Measurements from ENCODE around the gene PRKAG2.
A peak's percentile ranks its signal among the peaks of the same experiment; 100 is the strongest.

Gene PRKAG2

DNA sequence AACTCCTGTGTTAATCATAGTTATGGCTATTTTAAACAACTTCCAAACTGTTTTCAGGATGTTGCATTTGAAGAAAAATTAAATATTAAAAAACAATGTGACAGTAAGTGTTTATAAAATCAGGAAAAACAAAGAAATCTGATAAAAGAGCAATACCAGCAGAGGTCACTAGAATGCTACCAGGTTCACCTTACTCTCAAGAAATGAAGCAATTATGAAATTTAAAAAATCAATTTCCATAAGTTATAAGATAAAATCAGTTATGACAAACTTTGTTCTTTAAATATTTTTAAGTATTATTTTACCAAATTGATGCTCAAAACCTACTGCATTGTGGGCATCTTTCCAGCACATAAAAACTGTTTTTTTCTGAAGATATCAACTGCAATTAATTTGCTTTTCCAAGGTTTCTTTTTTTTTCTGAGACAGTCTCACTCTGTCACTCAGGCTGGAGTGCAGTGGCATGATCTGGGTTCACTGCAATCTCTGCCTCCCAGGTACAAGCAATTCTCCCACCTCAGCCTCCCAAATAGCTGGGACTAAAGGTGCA is 306.5 kb downstream of the PRKAG2 start:
- DNase-seq (ENCODE audit: low spot score) (peak; percentile 28), FAIRE-seq (peak; percentile 89)

DNA sequence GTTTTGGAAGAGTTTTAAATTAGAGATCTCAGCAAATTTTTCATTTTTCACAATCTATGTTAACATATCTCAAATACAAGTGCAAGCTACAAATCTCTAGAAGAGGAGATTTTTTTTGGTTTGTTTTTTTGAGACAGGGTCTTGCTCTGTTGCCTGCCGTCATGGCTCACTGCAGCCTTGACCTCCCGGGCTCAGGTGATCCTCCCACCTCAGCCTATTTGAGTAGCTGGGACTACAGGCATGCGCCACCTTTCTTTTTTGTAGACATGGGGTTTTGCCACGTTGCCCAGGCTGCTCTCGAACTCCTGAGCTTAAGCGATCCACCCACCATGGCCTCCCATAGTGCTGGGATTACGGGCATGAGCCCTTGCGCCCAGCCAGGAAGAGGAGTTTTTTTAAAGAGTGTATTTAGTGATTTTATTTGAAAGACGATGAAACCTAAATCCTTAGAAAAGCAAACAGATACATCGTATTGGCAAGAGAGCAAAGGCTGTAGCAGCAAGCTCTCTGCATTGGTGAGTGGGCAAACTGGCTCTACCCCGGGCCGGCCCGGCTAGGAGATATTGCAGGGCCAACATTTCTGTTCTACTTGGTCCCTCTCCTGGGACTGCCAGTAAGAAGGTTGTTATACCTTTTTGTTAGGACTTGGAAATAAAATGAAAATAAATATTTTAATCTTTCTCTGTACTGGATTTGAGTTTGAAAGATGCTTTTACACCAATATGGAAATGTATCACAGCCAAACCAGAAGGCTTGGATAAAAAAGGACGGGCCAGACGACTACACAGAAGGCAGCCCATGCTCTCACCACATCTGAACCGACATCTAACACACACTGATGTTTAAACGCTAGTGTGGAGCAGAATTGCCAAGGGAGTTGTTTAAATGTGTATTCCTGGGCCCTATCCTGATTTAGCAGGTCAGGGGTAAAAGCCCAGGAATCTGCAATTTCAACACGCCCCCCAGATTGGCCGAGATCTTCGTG is 307.7 kb downstream of the PRKAG2 start:
- FAIRE-seq (no peak), DNase-seq (ENCODE audit: low spot score) (no peak)

DNA sequence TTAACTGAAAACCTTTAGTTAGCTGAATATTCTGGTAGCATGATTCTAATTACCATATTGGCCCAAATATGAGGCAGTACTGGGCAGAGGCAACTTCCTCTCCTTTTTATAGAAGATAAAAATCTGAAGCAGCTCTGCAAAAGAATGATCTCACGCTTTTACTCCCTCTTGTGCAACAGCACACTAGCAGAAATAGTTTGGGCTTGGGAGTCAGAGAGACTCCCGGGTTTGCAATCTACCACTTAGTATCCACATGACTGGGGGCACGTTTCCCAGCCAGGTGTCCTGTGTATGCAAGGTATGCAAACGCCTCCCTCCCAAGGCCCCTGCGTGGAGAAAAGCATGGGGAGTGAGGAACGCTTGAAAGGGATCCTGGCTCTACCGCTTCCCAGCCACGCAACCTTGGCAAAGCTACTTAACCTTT is 310.0 kb downstream of the PRKAG2 start:
- FAIRE-seq = no peak
- DNase-seq (ENCODE audit: low spot score) = no peak

DNA sequence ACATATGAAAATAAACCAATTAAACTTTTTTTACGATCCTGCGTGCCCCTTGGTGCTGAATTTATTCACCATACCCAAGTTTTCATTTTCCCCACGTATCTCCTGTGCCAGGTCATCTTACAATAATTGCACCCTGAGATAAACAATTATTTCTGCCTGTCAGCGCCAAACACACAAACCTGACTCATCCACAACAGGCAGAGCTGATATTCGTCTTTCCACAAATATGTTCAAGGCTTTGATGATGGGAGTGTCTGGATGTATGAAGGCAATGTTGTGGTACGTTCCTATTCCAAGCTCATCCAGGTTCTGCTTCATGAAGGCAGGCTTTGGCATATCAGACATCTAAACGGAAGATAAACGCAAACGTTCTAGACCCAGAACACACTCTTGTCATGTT is 311.4 kb downstream of the PRKAG2 start:
- DNase-seq (ENCODE audit: low spot score) (no peak), FAIRE-seq (no peak)

DNA sequence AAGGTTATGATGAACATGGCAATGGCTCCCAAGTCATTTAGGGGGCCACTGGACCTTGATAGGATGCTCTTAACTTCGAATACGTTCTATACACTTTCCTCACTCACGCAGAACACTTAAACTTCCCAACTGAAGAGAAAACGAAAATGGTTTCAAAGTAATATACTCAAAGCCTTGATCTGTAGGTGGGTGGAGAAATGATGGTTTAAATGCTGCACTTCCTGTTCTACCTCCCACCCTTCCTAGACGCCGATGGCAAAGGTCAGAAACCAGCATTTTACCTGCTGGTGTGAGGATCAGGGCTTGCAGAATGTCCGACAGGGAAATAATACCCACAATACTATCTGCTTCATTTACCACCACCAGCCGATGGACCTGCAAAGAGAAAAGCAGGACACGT is 316.7 kb downstream of the PRKAG2 start:
- no peak for DNase-seq (ENCODE audit: low spot score)

DNA sequence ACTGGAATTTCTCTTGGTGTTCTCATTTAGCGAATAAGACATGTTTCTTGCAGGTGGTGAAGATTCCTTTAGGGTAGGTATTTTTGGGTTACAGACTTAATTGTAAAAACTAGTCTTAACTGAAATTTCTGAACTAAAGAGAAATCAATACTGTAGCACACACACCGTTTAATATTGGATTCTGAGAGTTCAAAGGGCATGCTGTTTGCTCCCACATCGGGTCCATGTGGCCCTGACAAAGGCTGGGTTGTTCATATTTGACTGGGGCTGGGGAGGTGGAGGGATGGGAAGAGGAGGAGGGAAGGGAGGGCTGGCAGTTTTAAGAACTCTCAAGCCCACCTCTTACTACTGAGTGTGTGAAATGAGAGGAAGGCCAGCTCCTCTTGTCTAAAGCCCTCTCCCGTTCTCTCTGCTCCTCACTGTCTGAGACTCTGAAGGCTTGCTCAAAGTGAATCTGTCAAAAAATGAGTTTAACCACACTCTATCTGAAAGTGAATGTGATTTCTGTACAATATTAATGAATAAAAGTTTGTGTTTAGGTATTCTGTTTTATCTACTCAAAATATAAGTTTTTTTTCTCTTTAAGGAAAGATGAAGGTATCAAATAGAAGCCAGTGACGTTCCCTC is 317.2 kb downstream of the PRKAG2 start:
- no peak for FAIRE-seq

More for the DNA sequence above, 316.7 kb downstream of the PRKAG2 start:
- no peak for FAIRE-seq

DNA sequence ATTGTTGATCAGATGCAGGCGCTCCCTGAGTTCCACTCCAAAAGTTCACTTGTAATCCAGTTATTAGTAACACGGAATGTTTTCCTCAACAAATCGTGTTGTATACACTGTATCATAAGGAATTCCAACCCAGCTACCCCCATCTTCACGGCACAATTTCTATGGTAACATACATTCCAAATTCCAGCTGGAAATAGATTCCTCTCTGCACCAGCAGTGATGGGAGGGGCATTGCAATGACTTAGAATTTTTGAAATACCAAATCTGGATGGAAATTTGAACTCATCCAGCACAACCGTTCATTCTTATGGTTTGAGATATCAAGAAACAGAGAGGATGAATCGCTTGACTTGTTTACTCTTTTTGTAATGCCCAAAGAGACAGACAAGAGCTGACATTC is 318.3 kb downstream of the PRKAG2 start:
- FAIRE-seq (no peak), DNase-seq (ENCODE audit: low spot score) (no peak)

More for the DNA sequence above, 317.2 kb downstream of the PRKAG2 start:
- DNase-seq (ENCODE audit: low spot score) = no peak

DNA sequence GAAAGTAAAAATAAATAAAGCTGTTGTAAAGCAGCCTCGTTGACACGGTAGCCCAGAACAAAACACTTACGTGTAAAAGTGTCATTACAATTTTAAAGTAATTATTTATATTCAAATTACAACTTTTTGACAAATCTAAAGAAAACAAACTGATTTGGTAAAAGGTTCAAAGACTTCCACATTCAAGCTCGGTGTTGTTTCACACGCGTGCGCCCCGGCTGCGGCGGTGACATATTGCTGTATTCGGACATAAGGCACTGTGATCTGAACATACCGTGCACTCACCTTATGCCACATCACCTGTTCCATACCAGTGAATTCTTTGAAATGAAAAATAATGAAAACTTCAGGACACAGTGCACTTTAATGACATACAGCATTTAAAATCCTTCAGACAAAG is 320.3 kb downstream of the PRKAG2 start:
- no peak for FAIRE-seq
- no peak for DNase-seq (ENCODE audit: low spot score)

DNA sequence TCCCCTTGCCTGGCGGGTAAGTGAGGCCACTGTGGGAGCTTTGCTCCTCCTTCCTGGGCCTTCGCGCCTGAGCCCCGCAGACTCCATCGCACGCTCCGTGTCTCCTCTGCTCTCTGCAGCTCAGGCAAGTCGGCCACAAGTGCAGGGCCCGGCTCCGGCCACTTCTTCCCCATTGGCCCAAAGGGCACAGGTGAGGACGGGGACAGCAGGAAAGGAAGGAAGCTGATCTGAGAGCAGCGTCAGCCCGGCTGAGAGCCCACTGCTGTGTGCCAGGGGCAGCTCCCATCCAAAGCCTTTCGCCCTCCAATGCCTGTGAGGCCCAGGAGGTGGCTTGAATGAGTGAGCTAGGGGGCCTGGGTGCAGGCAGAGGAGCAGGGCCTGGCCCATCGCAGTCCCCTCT is 323.6 kb downstream of the PRKAG2 start:
- DNase-seq (ENCODE audit: low spot score) (no peak), FAIRE-seq (no peak)

DNA sequence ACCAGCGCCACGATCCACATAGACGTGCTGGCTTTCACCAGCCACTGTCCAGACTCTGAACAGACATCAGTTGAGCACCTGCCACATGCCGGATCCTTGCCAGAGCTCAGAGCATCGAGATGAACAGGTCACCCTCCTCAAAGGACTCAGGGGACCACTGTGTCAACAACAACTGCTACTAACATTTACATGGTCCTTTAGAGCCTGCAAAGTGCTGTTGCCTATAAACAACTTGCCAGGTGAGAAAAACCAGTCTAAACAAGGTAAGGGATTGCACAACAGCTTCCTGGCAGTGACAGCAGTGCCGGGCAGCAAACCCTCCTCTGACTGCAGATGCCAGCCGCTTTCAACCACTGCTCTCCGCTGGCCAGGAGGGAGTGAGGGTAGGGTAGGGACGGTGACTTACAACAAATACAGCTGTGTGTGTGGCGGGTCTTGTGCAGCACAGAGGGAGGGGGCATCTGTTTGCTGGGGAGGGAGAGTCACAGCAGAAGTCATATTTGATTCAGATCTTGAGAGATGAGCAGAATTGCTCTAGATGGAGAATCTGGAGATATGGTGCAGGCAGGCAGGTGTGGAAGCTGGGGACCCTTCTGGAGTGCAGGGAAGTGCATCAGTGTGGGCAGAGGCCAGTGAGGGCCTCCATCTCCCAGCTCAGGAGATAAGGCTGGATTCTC is 324.4 kb downstream of the PRKAG2 start:
- FAIRE-seq (no peak), DNase-seq (ENCODE audit: low spot score) (no peak)

DNA sequence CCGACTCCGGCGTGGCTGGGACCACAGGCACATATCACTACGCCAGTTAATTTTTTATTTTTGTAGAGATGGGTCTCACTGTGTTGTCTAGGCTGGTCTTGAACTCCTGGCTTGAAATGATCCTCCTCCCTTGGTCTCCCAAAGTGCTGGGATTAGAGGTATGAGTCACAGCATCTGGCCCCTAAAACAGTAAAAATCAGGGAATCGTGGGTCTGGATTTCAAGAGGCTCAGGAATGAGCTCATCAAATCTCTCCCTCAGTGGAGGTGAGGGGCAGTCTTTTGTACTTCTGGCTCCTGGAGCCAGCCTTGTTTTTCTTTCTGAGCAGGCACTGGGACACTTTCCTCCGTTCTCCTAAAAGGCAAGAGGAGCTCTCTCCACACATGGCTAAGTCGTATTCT is 325.1 kb downstream of the PRKAG2 start:
- no peak for FAIRE-seq
- no peak for DNase-seq (ENCODE audit: low spot score)

DNA sequence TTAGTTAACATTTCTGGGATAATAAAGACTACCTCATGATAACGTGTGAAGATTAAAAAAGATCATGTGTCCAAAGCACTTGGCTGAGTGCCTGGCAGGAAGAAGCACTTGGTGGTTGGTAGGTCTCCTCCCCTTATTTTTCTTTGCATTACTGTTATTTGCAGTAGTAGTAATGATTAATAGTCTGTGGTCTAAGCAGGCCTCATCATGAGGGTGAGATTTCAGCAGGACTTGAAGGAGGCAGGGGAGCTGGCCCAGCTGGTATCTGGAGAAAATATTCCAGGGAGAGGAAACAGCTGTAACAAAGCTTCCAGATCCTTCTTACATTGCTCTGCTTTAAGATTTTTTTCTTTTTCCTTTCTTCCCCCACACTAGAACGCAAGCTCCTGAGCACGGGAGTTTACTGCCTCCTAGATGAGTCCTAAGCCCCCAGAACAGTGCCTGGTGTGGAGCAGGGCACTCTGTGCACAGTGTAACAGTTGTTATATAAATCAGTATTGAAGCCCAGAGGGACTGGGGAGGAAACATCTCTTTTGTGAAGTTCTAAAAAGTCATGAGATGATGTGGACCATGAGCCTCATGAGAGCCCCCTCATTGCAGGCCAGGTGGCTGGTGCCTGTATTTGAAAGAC is 326.1 kb downstream of the PRKAG2 start:
- peak; percentile 91 for DNase-seq (ENCODE audit: low spot score)
- FAIRE-seq = peak; percentile 97

DNA sequence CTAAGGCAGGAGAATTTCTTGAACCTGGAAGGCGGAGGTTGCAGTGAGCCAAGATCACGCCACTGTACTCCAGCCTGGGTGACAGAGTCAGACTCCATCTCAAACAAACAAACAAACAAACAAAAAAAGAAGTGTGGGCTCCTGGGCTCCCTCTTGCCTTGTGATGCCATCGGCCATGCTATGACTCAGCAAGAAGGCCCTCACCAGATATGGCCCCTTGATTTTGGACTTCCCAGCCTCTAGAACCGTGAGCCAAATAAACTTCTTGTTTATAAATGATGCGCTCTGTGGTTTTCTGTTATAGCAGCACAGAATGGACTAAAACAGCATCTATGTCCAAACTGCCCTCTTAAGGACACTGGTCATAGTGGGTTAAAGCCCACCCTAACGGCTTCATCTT is 327.3 kb downstream of the PRKAG2 start:
- no peak for DNase-seq (ENCODE audit: low spot score)
- FAIRE-seq = no peak

DNA sequence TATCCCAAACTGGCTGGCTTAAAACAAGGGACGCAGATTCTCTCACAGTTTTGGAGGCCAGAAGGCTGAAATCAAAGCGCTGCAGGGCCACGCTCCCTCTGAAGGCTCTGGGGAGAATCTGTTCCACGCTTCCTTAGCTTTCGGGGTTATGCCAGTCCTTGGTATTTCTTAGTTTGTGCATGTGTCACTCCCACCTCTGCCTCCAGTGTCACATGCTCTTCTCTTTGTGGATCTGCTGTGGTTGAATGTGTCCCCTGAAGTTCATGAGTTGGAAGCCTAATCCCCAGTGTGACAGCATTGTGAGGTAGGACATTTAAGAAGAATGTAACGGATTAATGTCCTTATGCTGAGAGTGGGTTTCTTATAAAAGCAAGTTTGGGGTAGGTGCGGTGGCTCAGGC is 327.8 kb downstream of the PRKAG2 start:
- no peak for DNase-seq (ENCODE audit: low spot score)
- FAIRE-seq = no peak

DNA sequence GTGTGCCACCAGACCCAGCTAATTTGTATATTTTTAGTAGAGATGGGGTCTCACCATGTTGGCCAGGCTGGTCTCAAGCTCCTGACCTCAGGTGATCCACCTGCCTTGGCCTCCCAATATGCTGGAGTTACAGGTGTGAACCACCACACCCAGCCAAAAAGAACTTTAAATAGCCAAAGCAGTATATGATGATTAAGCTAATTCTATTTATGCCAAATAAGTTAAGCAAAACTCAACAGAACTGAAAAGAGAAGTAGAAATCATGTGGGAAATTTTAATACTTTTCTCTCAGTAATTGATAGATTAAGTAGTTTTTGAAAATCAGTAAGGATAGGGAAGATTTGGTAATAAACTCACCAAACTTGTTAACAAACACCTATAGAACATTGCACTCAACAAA is 332.7 kb downstream of the PRKAG2 start:
- DNase-seq (ENCODE audit: low spot score) (no peak), FAIRE-seq (no peak)

DNA sequence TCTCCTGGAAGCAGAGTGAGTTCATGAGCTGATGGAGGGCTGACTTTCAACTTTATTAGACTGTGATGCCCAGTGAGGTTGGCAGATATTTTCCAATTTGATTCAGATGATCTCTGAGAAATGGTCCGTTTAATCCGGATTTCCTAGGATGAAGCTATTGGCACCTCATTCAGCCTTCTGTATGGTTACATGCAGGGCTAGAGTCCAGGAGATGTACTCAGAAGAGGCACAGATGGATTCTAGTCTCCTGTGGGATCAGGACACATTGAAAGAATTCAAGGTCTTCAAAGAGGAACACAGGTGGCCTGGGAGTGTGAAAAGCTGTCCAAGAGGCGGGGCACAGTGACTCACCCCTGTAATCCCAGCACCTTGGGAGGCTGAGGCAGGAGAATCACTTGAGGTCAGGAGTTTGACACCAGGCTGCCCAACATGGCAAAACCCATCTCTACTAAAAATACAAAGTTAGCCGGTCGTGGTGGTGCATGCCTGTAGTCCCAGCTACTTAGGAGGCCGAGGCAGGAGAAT is 334.2 kb downstream of the PRKAG2 start:
- DNase-seq (ENCODE audit: low spot score) = no peak
- no peak for FAIRE-seq

DNA sequence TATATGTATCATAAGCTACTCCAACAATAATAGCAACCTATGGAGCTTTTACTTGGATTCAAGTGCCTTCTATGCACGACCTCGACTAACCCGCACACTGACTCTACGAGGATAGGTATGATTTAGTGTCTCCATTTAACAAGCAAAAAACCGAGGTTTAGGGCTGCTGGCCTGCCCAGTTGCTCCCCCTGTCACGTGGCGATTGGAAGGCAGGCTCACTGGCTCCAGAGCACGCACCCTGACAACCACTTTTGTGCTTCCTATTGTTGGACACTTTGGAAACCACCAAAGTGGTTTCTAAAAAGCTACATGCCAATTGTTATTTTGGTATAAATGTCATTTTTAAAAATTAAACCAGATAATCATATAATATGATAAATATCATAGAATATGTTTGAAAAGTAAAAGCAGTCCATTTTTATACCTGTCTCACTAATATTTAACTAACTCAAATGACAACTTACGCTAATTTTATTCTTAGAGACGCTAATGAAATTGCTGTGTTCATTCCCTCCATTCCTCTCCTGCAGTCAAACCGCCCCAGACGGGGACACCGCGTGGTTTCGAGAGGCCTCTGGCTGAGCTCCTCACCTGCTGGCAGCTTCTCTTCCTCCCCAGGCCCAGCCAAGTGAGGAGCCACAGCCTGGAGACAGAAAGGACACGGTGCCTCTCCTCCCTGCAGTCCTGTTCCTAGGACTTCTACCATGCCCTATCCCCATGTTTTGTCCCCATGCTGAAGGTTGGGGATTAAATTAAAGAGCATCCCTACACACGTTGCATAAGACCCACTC is 335.0 kb downstream of the PRKAG2 start:
- no peak for DNase-seq (ENCODE audit: low spot score)

DNA sequence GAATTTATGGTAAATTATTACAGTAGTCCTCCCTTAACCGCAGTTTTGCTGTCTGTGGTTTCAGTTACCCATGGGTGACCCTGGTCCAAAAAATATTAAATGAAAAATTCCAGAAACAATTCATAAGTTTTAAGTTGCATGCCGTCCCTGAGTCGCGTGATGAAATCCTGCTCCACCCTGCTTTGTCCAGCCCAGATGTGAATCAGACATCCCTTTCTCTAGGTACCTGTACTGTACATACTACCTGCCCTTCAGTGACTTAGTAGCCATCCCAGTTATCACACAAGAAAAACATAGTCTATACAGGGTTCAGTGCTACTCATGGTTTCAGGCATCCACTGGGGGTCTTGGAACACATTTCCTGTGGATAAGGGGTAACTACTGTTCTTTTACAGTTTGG is 336.8 kb downstream of the PRKAG2 start:
- FAIRE-seq (peak; percentile 70), DNase-seq (ENCODE audit: low spot score) (peak; percentile 37)

More for the DNA sequence above, 335.0 kb downstream of the PRKAG2 start:
- FAIRE-seq = no peak

DNA sequence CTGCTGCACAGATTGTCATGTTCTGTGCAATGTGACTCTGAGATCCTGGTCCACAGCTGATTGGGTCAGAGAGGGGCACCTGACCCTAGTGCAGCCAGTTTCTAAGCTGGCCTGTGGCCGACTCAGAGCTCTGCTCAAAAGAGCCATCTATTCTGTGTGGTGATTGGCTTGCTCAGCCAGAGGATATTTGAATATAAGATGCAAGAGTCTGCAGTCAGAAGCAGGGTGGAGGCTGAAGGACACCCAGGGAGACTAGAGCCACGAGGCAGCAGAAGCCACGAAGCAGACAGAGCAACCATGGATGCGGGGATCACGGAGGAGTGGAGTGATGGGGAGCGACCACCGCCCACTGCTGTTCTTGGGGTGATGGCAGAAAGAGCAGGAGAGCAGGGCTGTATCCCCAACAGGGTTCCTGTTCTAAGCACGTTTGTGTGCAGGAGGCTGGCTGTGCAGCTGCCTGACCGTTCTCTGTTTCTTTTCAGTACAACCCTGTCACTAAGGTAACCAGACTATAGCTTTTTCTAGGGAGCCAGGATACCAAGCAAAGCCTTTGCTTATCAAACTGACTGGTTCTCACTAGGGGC is 337.7 kb downstream of the PRKAG2 start:
- DNase-seq (ENCODE audit: low spot score) (no peak), FAIRE-seq (no peak)

Data from RCC 7860 (cell line).